ENCODE measurements around the gene FUT4.
"Not testable (repeated sequence)": the region's sequence is repeated elsewhere in the genome, so short reads cannot be mapped to it uniquely, and the experiment has no call there.

FUT4 gene

GRCh38 chr11:94533206-94533605 lies 10.5 kb upstream of the FUT4 start:
- no peak for DNase-seq (ENCODE audit: low spot score)

GRCh38 chr11:94533696-94534630 lies 9.8 kb upstream of the FUT4 start:
- DNase-seq (ENCODE audit: low spot score): no peak

DNA sequence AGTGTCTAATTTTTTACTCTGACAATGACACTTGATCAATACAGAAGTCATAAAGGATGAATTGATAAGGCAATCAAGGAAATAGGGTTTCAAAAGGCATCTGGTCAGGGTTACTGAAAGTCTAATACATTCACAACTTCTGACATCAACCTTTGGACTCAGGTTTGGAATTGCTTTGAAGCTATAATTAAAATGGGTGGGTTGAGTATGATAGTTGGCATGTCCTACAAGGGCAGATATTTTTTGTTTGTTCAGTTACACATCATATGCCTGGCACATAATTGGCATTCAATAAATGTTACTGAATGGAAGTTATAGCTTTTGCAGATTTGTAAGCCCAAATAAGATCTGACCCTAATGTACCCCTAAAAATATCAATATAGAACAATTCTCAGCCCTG lies 7.3 kb upstream of the FUT4 start:
- no peak for DNase-seq (ENCODE audit: low spot score)

DNA sequence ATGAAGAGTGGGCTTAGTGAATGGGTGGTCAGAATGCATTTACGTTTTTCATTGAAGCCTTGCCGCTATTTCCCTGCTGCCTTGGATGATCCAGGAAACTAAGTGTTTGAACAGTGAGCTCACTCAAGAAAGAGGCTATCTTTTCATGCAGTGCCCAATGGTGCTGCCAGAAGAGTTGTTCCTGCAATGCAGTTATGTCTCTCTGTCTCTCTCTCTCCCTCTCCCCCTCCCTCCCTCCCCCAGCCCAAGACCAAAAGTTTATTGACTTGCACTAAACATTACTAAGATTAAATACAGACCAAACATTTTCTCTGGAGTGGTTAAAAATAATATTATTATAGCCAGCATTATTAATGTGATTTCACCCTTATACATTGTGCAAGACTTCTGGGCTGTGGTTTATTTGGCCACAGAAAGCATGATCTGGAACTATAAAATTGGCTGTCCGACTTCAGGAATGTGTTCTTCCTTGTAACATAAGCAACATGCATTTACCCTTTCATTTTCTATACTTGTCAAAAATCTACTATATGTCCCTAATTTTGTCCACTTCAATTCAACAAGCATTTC lies 6.6 kb upstream of the FUT4 start:
- DNase-seq (ENCODE audit: low spot score): no peak

DNA sequence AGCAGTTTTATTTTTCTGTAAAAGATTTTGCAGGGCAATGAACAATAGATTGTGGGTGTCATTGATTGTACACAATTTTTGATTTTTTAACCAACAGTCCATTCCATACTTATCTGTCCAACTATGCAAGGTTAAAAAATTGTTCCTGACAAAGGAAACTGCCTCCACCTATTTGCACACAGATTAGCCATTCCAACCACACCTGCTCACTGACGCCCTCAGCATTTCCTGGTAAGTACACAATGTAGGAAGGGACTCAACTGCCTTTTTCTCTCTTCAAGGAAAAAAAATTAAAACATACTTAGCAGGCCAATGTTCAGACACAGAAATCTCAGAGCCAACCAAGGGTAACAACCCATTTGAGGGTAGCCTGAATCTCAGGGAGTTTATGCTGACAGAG lies 4.3 kb upstream of the FUT4 start:
- DNase-seq (ENCODE audit: low spot score): no peak

GRCh38 chr11:94544646-94545263 lies 1.0 kb downstream of the FUT4 start:
- DNase-seq (ENCODE audit: low spot score): no peak

- DNase-seq (ENCODE audit: low spot score): no peak
Observed at GRCh38 chr11:94545264-94546161, 1.8 kb downstream of the FUT4 start.

DNA sequence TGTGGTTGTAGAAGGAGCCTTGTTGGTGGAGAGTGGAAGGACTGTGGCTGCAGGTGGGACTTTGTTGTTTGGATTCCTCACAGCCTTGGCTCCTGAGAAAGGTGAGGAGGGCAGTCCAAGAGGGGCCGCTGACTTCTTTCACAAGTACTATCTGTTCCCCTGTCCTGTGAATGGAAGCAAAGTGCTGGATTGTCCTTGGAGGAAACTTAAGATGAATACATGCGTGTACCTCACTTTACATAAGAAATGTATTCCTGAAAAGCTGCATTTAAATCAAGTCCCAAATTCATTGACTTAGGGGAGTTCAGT lies 2.4 kb downstream of the FUT4 start:
- DNase-seq (ENCODE audit: low spot score): no peak

GRCh38 chr11:94546886-94547285 lies 3.2 kb downstream of the FUT4 start:
- DNase-seq (ENCODE audit: low spot score): no peak

DNA sequence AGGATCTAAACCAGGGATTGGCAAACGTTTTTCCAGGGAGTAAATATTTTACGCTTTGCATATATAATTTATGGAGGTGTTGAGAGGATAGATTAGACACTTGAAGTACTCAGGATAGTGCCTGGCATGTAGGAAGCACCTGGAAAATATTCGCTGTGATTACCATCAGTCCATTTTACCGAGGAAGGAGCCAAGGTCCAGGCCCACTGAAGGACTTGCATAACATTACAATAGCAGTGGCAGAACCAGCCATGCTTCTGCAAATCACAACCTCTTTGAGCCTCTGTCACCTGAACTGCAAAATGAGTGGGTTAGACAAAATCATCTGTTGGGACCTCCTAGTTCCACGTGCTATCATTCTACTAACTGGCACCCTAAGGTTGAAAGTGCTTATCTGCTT lies 5.4 kb downstream of the FUT4 start:
- no peak for DNase-seq (ENCODE audit: low spot score)

GRCh38 chr11:94550513-94550912 lies 6.8 kb downstream of the FUT4 start:
- no peak for DNase-seq (ENCODE audit: low spot score)

- no peak for DNase-seq (ENCODE audit: low spot score)
Observed at GRCh38 chr11:94553938-94554337, 10.2 kb downstream of the FUT4 start.

DNA sequence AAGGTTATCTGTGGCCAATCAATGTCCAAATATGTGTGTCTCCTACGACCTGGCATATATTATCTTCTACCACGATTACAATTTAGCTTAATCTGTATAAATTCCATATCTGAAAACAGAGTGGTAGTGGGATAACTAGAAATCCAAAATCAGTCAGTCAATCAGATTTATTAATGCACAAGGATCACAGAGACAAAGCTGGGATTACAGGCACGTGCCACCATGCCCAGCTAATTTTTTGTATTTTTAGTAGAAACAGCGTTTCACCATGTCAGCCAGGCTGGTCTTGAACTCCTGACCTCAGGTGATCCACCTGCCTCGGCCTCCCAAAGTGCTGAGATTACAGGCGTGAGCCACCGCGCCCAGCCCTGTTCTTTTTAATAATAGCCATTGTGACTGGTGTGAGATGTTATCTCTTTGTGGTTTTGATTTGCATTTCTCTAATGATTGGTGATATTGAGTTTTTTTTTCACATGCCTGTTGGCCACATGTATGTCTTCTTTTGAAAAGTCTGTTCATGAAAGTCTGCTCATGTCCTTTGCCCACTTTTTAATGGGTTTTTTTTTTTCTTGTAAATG lies 12.1 kb downstream of the FUT4 start:
- not testable (repeated sequence) for DNase-seq (ENCODE audit: low spot score)

DNA sequence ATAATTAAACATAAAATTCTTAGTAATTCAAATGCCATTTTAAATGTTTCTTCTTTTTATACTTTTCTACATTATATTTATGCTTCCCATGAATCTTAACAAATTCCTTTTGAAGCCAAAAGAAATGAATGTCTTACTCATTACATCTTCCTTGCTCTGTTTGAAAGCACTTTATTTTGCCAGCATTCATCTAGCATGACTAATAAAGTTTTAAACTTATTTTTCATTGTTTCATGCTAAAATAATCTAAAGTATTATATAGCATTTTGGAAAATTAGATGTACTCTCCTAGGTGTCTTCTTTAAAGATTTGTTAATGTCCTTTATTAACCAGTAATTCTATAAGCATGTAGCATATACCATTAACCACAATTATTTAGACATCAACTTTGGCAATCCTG lies 13.7 kb downstream of the FUT4 start:
- no peak for DNase-seq (ENCODE audit: low spot score)

DNA sequence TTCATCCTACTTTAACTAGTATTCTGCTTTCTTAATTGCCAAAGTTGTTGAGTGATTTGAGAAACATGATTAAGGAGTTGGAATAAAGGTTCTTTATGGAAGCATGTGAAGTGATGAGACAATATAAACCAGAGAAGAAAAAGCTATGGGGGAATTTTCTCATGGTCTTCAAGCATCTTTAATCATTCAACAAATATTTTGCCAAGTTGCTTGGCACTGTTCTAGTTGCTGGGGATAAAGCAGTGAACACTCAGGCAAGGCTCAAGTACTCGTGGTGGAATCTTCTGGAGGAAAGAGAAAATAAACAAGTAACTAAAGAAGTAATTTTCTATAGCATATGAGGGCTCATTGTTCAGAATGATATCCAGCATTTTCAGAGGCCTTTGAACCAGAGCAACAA lies 14.3 kb downstream of the FUT4 start:
- no peak for DNase-seq (ENCODE audit: low spot score)

- no peak for DNase-seq (ENCODE audit: low spot score)
Observed at GRCh38 chr11:94558468-94558867, 14.7 kb downstream of the FUT4 start.

DNA sequence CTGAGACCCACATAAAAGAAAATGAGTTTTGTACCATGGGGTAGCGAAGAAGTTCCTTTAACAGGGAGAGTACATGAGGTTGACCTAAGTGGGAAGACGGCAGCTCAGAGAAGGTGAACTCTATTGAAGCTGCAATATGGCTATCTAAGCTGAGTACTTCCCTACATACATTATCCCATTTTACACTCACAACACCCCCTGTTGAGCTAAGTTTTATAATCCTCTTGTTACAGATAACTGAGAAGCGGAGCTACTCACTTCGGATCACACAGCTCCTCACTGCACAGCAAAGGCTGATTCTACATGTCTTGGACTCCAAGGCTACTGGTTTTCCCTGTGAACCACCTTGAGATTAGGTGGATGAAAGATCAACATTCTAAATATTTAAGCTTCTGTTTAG lies 15.2 kb downstream of the FUT4 start:
- DNase-seq (ENCODE audit: low spot score): no peak

GRCh38 chr11:94559361-94559760 lies 15.6 kb downstream of the FUT4 start:
- no peak for DNase-seq (ENCODE audit: low spot score)

DNA sequence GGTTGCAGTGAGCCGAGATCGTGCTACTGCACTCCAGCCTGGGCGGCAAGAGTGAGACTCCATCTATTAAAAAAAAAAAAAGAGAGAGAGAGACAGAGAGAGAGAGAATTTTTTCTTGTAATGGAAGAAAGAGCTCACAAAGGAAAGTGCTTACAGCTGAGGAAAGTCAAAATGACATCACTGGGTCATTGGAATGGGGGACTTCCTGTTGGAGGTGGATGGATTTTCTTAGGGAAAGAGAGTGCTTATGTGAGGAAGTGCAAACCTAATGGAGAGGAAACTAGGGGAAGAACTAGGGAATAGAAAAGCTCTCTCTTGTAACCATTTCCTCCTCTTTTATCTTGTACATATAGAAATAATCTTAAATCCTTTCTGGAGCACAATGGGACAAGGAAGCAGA lies 17.1 kb downstream of the FUT4 start:
- no peak for DNase-seq (ENCODE audit: low spot score)

DNA sequence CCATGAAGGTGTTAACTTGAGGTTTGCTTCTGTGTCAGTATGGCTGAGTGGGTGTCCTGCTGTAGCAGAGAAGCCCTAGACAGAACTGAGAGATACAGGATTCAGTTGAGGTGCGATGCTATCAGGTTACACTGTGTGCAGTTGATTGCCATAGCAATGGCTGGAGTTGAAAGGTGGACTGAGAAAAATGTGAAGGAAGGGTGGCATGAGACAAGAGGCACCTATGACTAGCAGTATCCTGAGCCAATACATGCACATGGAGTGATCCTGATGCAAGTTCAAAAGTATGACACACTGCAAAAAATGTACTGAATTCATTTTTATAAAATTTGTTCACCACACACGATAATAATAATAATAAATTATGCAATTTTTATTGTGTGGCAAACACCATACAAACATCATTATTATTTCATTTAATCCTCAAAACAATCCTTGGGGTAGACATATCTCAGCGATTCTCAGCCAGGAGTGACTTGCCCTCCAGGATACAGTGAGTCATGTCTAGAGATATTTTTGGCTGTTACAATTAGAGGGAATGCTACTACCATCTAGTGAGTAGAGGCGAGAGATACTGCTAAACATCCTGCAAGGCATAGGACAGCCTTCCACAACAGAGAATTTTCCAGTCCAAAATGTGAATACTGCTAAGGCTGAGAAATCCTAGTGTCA lies 19.6 kb downstream of the FUT4 start:
- DNase-seq (ENCODE audit: low spot score): no peak

DNA sequence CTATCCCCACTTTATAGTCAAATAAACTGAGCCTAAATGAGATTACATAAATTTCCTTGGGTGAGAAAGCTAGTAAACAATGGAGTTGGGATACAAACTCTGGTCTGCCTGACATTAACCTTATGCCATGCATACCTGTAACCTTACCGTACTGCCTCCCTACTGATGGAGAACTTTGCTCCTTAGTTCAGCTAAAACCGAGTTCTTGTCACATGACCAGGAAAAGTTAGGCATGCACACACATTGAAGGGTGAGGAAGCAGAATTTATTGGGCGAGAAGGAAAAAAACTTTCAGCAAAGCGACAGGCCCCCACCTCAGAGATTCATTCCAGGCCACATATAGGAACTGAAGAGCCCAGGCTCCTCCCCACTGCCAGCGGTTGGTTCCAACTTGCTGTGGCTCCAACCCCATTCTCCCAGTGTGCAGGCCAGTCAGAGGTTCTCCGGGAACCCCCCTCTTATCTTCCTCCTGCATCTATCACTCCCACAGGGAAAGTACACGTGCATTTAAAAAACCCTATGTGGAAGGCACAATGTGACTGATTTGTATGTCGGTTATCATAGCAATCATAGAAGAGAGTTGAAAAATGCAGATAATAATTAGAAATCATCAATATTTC lies 20.2 kb downstream of the FUT4 start:
- DNase-seq (ENCODE audit: low spot score): no peak

Measured in HuH-7 (cell line).